HCT116 (cell line): Measurements from ENCODE around the gene CSNK2A1. TPM values are rescaled to one million over a fixed set of nuclear protein-coding genes. Genes with fewer than 3 reads are reported as not detected.

ENCODE experiments used
- ATAC-seq: fragments of 200-7000 bp; cut with Tn5 transposase; 2 replicates; pipeline ENCODE4 v1.9.1; 2020; ENCODE audit warnings: mild to moderate bottlenecking, moderate library complexity
- BruUV-seq: library from RNA; stranded (reverse); fragments of 400-500 nt; replicated peaks from 2 replicates; lab custom pipeline; 2021; lab: Mats Ljungman, UMichigan
- CTCF ChIA-PET: fragments of 300-600 bp; sonication (Branson Sonifier 250); formaldehyde crosslinking; loops from one replicate; lab custom pipeline; 2021; ENCODE audit warnings: antibody characterized with exemption; lab: Charles Lee
- POLR2A ChIA-PET: fragments of 300-600, 350-600 bp; sonication (Branson Sonifier 250); formaldehyde crosslinking; loops from one replicate; lab custom pipeline; 2021; ENCODE audit warnings: antibody characterized with exemption; lab: Charles Lee
- RAD21 ChIA-PET, 2 experiments: fragments of 300-600 bp; sonication (Branson Sonifier 250); formaldehyde crosslinking; loops; one replicate each; lab custom pipeline; 2023; ENCODE audit warnings: low total read pairs in 2 of 2; ENCODE audit not compliant: uncharacterized antibody in 2 of 2, unreplicated experiment in 2 of 2, low non-redundant PET in 1 of 2; lab: Charles Lee
- DNase-seq: peaks from one replicate; pipeline ENCODE4 v3.0.0-alpha.2; 2010; ENCODE audit warnings: low read depth, low spot score
- H2AFZ ChIP-seq: fragments of 200-600 bp; shearing (Covaris generic), sonication (generic); 2 replicates; pipeline ENCODE4 v1.6.1; 2017; ENCODE audit warnings: low read depth, mixed run types, mixed read lengths, antibody characterized with exemption, low read length; ENCODE audit not compliant: poor library complexity, severe bottlenecking
- H3K27ac ChIP-seq: 2 replicates; pipeline ENCODE4 v1.5.1; 2012; ENCODE audit warnings: low read depth, low read length
- H3K27me3 ChIP-seq: fragments of 200-600 bp; sonication (generic); 2 replicates; pipeline ENCODE4 v1.6.1; 2016; ENCODE audit warnings: mixed run types, low read length, mixed read lengths; ENCODE audit not compliant: insufficient read depth
- H3K36me3 ChIP-seq, 2 experiments: fragments of 200-500 bp in 1 of 2; fragments of 200-600 bp in 1 of 2; sonication (Bioruptor generic) in 1 of 2; sonication (generic) in 1 of 2; 2 replicates each; pipeline versions ENCODE4 v1.5.1 to v1.6.1; 2014 to 2016; ENCODE audit warnings: low read length in 2 of 2, inconsistent platforms in 1 of 2, mixed read lengths in 1 of 2, mixed run types in 1 of 2; ENCODE audit not compliant: insufficient read depth in 2 of 2, control insufficient read depth in 1 of 2
- H3K4me1 ChIP-seq, 2 experiments: fragments of 200-600 bp in 1 of 2; sonication (generic) in 1 of 2; 2 replicates each; pipeline versions ENCODE4 v1.5.1 to v1.6.1; 2012 to 2017; ENCODE audit warnings: low read length in 2 of 2, inconsistent platforms in 1 of 2, mild to moderate bottlenecking in 1 of 2, mixed read lengths in 1 of 2, mixed run types in 1 of 2, moderate library complexity in 1 of 2; ENCODE audit not compliant: insufficient read depth in 2 of 2, control insufficient read depth in 1 of 2
- H3K4me2 ChIP-seq: fragments of 200-600 bp; sonication (generic); 2 replicates; pipeline ENCODE4 v1.6.1; 2017; ENCODE audit warnings: mixed run types, low read length, mixed read lengths
- H3K4me3 ChIP-seq, 2 experiments: fragments of 200-600 bp in 1 of 2; sonication (generic) in 1 of 2; replicated peaks in 1 of 2; 2 replicates each; pipeline ENCODE4 v1.5.1; 2011 to 2016; ENCODE audit warnings: low read length in 2 of 2, control low read depth in 1 of 2, low read depth in 1 of 2, mild to moderate bottlenecking in 1 of 2, mixed read lengths in 1 of 2, mixed run types in 1 of 2
- H3K79me2 ChIP-seq: fragments of 200-600 bp; sonication (generic); 2 replicates; pipeline ENCODE4 v1.6.1; 2017; ENCODE audit warnings: mild to moderate bottlenecking, mixed run types, low read length, moderate library complexity, mixed read lengths; ENCODE audit not compliant: insufficient read depth
- H3K9ac ChIP-seq: fragments of 200-600 bp; sonication (generic); 2 replicates; pipeline ENCODE4 v1.6.1; 2016; ENCODE audit warnings: low read length, mixed read lengths
- H3K9me2 ChIP-seq: fragments of 200-600 bp; sonication (generic), shearing (Covaris generic); 2 replicates; pipeline ENCODE4 v1.6.1; 2017; ENCODE audit warnings: mixed run types, mild to moderate bottlenecking, moderate library complexity; ENCODE audit not compliant: insufficient read depth
- H3K9me3 ChIP-seq, 2 experiments: fragments of 200-500 bp in 1 of 2; fragments of 200-600 bp in 1 of 2; sonication (Bioruptor generic) in 1 of 2; sonication (generic) in 1 of 2; 2 replicates each; pipeline ENCODE4 v1.6.1; 2014 to 2017; ENCODE audit warnings: low read length in 2 of 2, mixed read lengths in 2 of 2, inconsistent platforms in 1 of 2, low read depth in 1 of 2, mild to moderate bottlenecking in 1 of 2, mixed run types in 1 of 2, moderate library complexity in 1 of 2; ENCODE audit not compliant: control insufficient read depth in 1 of 2, insufficient read depth in 1 of 2
- H4K20me1 ChIP-seq: fragments of 200-600 bp; sonication (generic), shearing (Covaris generic); 2 replicates; pipeline ENCODE4 v1.6.1; 2017; ENCODE audit warnings: mixed run types, mild to moderate bottlenecking, moderate library complexity; ENCODE audit not compliant: insufficient read depth
- CBX3 ChIP-seq: IDR thresholded peaks from 2 replicates; pipeline ENCODE4 v1.6.1; 2012; ENCODE audit warnings: low read depth
- EGR1 ChIP-seq: IDR thresholded peaks from 2 replicates; pipeline ENCODE4 v1.6.1; 2012; ENCODE audit warnings: low read depth
- EZH2 ChIP-seq: fragments of 200-600 bp; sonication (generic); IDR thresholded peaks from 2 replicates; pipeline ENCODE4 v1.6.1; 2017; ENCODE audit warnings: antibody characterized with exemption, mixed run types
- SIN3A ChIP-seq: IDR thresholded peaks from 2 replicates; pipeline ENCODE4 v1.6.1; 2012; ENCODE audit warnings: low read depth
- SP1 ChIP-seq: IDR thresholded peaks from 2 replicates; pipeline ENCODE4 v1.6.1; 2012; ENCODE audit warnings: low read depth
- intact Hi-C: fragments of 100-400 bp; cut with micrococcal nuclease; formaldehyde crosslinking; loops from 2 replicates; pipeline ENCODE4 v1.10.0; 2022
- total RNA-seq: library from RNA; stranded (reverse); gene quantifications from one replicate; pipeline ENCODE4 v1.2.1, GENCODE V29; 2021; ENCODE audit not compliant: unreplicated experiment
- TF ChIP-seq, protein P1 (sequence below), 3 experiments: fragments of 200-600 bp in 1 of 3; sonication (generic) in 1 of 3; IDR thresholded peaks in 2 of 3; conservative IDR thresholded peaks in 1 of 3; 2 replicates each; pipeline ENCODE4 v1.5.1; 2012 to 2017; ENCODE audit warnings: low read depth in 2 of 3, low read length in 2 of 3, antibody characterized with exemption in 1 of 3, borderline replicate concordance in 1 of 3, control low read depth in 1 of 3, mild to moderate bottlenecking in 1 of 3, mixed read lengths in 1 of 3, mixed run types in 1 of 3, moderate library complexity in 1 of 3; ENCODE audit not compliant: insufficient read depth in 1 of 3
- TF ChIP-seq, protein P2 (sequence below): IDR thresholded peaks from 2 replicates; pipeline ENCODE4 v1.6.1; 2012

Gene CSNK2A1
- total RNA-seq, 1 experiment from 2014 or later: 284 TPM

DNA sequence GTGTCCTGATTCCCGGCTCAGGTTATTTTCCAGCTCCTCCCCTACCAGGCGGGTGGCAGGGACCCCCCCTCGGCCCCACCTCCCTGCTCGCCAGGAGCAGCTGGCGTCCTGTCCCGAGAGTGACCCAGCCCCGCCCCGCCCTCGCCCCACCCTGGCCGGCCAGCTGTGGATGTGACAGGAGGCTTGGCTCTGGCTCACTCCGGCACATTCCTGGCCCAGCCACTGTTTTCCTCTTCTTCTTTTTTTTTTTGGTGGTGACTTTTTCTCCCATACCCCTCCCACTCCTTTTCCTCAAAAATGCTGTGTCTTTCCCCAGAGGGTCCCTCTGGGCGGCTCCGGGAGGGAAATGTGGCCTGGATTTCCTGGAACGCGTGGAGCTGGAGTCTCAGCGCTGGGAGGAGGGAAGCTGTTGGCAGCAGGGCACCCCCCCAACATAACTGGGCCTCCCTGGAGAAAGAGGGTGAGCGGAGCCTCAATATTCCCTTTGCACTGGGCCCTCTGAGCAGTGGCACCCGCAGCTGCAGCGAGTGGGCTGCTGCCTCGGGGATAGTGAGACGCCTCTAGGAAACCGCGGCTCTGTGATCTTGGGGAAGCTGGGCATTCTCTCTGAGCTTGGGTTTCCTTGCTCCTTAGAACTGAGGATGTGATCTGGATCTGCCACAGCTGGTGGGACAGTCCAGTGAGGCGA is 28.3 kb upstream of the CSNK2A1 start:
- ChIA-PET RAD21 (no interaction called here), POLR2A (interaction anchor here (1.5 kb wide), 1 partner anchor 73 kb away, joined by 5 read pairs; no protein-coding TSS in a partner anchor)
- H3K4me2 ChIP-seq: peak overlapping the region; percentile 25

More for the DNA sequence above, 28.3 kb upstream of the CSNK2A1 start:
- intact Hi-C loops: no loop called here
- Histone ChIP-seq H3K27me3 (no peaks in the 10 kb centered on the region), H2AFZ (peak overlapping the region; percentile 57), H3K27ac (no peak overlapping the region), H3K79me2 (no peaks in the 10 kb centered on the region), H4K20me1 (no peaks in the 10 kb centered on the region), H3K9me2 (no peaks in the 10 kb centered on the region), H3K4me3 (no peak overlapping the region), H3K9me3 (no peaks in the 10 kb centered on the region), H3K36me3 (no peaks in the 10 kb centered on the region), H3K4me1 (peaks cover 8 to 30% of the 10 kb centered on the region in 2 experiments), H3K9ac (no peak overlapping the region)
- no peak for TF ChIP-seq SP1
- no peak for TF ChIP-seq EGR1
- TF ChIP-seq EZH2: no peak
- no peak for TF ChIP-seq CBX3
- TF ChIP-seq, protein P1, sequence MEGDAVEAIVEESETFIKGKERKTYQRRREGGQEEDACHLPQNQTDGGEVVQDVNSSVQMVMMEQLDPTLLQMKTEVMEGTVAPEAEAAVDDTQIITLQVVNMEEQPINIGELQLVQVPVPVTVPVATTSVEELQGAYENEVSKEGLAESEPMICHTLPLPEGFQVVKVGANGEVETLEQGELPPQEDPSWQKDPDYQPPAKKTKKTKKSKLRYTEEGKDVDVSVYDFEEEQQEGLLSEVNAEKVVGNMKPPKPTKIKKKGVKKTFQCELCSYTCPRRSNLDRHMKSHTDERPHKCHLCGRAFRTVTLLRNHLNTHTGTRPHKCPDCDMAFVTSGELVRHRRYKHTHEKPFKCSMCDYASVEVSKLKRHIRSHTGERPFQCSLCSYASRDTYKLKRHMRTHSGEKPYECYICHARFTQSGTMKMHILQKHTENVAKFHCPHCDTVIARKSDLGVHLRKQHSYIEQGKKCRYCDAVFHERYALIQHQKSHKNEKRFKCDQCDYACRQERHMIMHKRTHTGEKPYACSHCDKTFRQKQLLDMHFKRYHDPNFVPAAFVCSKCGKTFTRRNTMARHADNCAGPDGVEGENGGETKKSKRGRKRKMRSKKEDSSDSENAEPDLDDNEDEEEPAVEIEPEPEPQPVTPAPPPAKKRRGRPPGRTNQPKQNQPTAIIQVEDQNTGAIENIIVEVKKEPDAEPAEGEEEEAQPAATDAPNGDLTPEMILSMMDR (IDR thresholded peaks at IDR 0.05 in 2 of 3, conservative IDR thresholded peaks at IDR 0.05 in 1 of 3; ENCODE audit: borderline replicate concordance in 1 of 3, insufficient read depth in 1 of 3, low read depth in 2 of 3, low read length in 2 of 3): no peak
- TF ChIP-seq, protein P2, sequence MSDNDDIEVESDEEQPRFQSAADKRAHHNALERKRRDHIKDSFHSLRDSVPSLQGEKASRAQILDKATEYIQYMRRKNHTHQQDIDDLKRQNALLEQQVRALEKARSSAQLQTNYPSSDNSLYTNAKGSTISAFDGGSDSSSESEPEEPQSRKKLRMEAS: no peak
- no peak for TF ChIP-seq SIN3A
- no peak for DNase-seq
- peak; percentile 54; the same call in 1 of the 2 replicates for ATAC-seq
- no TSS peak for BruUV-seq
- CTCF ChIA-PET: no interaction called here
